T-helper 2 cell (primary cell): ENCODE data around the gene FANCC.

Experiments used
- DNase-seq, 5 experiments: peaks; one replicate each; pipeline versions ENCODE4 v3.0.0 to v3.0.0-alpha.2; 2012 to 2022

FANCC gene

GRCh38 chr9:95081998-95082397, 235.5 kb downstream of the FANCC start:
- DNase-seq: no peak

DNA sequence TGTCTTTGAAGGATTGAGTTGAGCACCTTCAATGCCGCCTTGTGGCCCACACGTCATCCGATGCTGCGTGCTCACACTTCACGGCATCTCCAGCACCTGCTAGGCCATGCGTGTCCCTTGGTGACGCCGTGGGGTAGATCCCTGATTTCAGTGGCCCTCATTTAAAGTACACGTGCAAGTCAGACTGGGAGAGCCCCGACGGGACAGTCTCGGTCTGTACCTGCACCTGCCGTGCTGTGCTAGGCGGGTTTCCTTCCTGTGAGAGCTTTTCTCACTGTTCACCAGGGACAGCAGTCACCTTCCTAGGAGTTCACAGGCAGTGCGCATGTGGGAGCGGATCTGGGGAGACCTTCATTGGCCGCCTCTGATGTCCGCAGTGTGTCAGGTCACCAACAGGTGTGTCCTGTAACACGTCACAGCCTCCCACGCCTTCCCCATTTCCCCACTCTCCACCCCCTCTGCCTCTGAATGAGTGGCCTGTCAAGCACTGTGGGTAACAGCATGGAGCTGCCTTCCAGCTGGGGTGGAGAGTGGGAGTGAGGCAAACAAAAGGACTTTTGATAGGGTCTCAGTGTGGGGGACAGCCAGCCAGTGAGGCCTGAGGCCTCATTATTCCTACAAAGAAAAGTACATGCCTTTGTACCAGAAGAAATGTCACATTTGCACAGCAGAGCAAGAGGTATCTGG, 236.4 kb downstream of the FANCC start:
- DNase-seq: no peak

- no peak for DNase-seq
Observed at GRCh38 chr9:95079461-95079860, 238.0 kb downstream of the FANCC start.

DNA sequence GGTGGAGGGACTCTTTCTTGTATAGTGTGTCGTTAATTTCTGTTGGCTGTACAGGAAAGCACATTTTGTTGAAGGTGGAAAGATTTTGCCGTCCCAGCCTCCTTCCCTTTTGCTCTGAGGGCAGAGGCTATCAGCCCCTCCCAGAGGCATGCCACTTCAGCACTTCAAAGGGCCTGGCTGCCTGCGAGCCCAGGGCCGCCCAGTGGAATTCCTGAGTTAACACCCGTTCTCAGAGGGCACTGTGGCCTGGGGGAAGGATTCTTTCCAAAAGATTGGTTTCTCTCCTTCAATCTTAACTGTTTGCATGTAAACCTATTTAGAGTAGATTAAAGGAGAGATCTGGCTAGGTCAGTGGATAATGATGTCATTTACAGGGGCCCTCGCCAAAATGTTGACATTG, 238.6 kb downstream of the FANCC start:
- DNase-seq: no peak

DNA sequence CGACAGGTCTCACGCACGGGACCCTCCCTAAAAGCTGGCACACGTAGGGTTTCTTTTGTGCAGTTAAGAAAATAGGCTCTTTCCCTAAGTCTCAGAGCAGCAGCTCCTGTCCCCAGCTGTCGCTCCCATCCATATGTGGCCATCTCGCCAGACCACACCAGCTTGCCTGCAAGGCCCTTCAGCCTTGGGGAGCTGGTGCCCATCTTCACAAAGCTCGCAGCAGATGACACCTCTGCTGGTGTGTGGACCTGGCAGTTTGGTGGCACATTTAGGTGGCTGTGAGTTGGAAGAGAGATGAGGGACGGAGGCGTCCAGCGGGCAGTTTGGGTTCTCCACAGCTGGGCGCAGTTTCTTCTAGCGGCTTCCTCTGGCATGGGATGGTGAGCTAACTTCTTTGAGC, 239.0 kb downstream of the FANCC start:
- no peak for DNase-seq

DNA sequence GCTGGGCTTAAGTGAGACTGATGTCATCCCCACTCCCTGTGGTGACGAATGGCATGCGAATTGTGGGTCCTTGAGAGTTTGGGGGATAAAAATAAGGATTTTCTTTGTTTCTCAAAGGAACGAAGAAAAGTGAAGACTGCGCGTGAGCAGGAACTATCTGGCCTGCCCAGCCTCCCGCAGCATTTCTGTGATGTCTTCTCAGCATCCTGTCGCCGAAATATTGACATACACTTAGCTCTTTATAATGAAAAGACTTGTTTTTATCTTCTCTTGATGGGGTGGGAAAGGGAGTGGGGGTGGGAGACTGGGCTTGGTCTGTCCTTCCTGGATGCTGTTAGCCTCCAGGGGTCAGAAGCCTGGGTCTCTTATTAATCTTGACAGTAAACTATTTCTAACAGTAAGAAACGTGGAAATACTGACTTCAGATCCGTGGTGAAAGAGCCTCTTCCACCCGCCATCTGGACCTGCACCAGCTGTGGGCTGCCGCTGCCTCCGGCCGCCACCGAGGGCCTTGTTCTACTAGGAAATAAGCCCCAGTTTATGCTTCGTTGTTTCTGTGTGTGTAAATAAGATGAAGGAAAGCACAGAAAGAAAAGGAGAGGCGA, 239.6 kb downstream of the FANCC start:
- no peak for DNase-seq

- DNase-seq: no peak
Observed at GRCh38 chr9:95077053-95077765, 240.3 kb downstream of the FANCC start.

DNA sequence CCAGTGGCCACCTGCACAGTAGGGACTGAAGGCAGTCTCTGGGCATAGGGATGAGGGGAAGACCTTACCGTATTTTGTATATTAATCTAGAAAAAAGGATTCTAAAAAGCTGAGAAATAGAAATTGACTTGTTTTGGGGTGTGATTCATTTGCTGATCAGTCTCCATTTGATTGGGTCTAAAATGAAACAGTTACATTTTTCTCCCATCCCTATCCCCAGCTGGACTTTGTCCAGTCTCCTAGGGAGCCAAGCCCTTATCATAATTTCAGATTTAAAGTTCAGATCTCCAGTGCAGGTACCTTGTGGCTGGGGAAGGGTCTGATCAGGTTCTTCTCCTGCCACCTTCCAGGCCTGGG, 240.8 kb downstream of the FANCC start:
- no peak for DNase-seq

- no peak for DNase-seq
Observed at GRCh38 chr9:95075700-95076099, 241.8 kb downstream of the FANCC start.

DNA sequence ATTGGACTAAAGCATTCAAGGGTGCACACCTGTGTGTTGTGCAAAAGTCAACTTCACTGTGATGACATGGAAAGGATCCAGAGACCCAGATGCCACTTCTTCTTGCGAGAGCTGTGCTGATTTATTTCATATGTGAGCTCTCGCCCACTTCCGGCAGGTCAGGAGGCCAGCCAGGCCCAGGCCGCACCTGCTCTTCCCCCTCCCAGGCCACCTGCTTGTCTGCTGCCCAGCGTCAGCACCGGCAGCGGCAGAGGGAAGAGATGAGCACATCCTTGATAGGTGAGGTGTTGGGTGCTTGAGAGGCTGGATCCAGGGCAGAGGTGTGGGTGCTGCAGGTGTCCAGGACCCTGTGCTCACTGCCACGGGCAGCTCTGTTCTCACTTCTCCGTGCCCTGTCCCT, 242.9 kb downstream of the FANCC start:
- no peak for DNase-seq

DNA sequence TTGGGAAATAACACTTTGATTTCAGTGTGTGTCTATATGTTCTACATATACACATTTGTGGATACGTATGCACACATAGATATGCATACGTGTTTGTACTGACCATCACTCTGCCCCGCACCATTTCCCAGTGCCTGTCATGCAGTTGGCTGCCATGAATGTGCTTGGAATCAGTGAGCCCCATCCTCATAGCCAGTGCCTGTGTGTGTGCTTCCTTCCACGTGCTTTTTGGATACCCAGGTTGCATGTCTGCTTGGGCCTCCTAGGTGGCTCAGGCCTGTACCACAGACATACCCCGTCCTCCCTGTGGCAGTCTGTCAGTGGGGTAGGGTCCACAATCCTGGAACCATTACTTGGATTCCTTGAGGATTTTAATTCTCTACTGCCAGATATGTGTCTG, 243.6 kb downstream of the FANCC start:
- no peak for DNase-seq

GRCh38 chr9:95073042-95073607, 244.4 kb downstream of the FANCC start:
- no peak for DNase-seq

DNA sequence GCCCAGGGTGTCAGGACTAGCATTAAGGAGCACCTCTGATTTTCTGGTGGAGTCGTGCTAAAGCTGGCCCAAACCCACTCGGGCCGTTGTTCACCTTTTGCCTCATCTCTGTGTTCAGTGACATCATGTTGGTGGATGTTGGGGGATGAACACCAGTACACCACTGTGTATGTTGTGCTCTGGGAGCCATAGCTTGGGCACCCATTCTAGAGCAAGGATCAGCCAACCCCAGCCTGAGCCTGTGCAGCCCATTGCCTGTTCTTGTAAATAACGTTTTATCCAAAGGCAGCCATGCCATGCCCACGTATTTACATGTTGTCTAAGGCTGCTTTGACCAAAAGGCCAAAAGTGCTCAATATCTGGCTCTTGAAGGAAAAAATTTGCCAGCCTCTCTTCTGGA, 245.6 kb downstream of the FANCC start:
- DNase-seq: no peak

- DNase-seq: no peak
Observed at GRCh38 chr9:95071450-95071849, 246.1 kb downstream of the FANCC start.

DNA sequence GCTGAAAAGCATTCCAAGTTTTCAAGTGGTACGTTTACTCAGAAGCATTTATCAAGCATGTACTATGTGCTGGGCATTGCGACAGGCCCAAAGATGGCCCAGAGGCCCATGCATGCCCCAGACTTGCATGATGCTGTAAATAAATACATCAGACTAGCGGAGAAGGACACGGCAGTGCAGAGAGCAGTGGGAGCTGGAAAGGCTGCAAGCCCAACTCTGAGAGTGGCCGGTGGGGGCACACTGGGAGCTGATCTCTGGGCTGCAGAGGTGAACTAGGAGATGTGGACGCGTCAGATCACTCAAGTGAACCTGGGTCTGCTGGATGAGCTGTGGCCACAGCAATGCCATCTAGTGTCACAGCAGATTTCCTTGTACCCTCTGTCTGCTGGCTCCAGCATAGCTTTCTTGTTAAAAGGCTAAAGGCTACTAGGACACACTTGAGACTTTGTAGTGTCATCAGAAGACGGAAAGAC, 246.9 kb downstream of the FANCC start:
- DNase-seq: no peak

GRCh38 chr9:95067897-95068296, 249.6 kb downstream of the FANCC start:
- DNase-seq: no peak

- DNase-seq: no peak
Observed at GRCh38 chr9:95067057-95067456, 250.5 kb downstream of the FANCC start.

- DNase-seq: no peak
Observed at GRCh38 chr9:95065224-95065623, 252.3 kb downstream of the FANCC start.

DNA sequence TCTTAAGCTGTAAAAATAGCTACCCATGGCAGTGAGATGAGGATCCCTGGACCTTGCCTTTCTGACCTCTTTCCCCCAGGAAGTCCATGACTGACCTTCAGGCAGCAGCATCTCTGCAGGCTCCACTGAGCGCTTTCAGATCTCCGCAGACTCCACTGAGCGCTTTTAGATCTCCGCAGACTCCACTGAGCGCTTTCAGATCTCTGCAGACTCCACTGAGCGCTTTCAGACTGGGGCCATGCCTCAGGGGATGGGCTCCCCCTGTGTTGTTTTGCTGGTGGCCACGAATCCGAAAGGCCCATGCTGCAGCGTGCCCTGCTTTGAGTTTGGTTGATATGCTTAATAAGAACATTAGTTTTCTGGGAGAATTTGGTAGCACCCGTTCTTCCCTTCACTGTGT, 254.2 kb downstream of the FANCC start:
- no peak for DNase-seq

GRCh38 chr9:95062596-95063065, 254.9 kb downstream of the FANCC start:
- no peak for DNase-seq

- DNase-seq: no peak
Observed at GRCh38 chr9:95061916-95062595, 255.5 kb downstream of the FANCC start.

DNA sequence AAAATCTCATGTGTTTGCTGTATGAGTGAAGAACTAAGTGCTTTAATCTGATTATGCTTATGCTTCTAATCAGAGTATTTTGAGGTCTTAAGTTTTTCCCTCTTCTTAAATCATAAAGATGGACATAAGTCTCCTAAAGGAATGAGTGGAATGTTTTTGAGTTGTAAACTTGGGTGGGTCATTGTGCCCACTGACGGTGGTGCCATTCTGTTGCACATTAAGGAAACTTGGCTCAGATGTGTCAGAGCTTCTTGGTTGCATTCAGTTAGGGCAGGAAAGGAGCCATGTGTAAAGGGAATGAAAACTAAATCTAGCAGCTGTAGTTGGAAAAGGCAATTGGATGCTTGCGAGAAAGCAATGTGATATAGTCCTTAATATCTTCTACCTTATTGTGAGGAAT, 256.6 kb downstream of the FANCC start:
- no peak for DNase-seq

GRCh38 chr9:95060234-95060633, 257.3 kb downstream of the FANCC start:
- DNase-seq: no peak
